ENCODE data around the gene SAG.
"Not testable (repeated sequence)": the region's sequence is repeated elsewhere in the genome, so short reads cannot be mapped to it uniquely, and the experiment has no call there.

DNA sequence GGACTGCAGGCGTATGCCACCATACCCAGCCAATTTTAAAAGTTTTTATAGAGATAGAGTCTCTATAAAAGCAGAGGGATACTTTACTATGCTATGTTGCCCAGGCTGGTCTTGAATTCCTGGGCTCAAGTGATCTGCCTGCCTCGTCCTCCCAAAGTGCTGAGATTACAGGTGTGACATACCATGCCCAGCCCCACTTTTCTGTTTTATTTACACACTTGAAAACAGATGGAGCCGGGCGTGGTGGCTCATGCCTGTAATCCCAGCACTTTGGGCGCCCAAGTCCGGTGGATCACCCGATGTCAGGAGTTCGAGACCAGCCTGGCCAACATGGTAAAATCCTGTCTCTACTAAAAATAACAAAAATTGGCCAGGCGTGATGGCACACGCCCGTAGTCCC, 67.2 kb downstream of the SAG start:
- TF ChIP-seq, protein P1, sequence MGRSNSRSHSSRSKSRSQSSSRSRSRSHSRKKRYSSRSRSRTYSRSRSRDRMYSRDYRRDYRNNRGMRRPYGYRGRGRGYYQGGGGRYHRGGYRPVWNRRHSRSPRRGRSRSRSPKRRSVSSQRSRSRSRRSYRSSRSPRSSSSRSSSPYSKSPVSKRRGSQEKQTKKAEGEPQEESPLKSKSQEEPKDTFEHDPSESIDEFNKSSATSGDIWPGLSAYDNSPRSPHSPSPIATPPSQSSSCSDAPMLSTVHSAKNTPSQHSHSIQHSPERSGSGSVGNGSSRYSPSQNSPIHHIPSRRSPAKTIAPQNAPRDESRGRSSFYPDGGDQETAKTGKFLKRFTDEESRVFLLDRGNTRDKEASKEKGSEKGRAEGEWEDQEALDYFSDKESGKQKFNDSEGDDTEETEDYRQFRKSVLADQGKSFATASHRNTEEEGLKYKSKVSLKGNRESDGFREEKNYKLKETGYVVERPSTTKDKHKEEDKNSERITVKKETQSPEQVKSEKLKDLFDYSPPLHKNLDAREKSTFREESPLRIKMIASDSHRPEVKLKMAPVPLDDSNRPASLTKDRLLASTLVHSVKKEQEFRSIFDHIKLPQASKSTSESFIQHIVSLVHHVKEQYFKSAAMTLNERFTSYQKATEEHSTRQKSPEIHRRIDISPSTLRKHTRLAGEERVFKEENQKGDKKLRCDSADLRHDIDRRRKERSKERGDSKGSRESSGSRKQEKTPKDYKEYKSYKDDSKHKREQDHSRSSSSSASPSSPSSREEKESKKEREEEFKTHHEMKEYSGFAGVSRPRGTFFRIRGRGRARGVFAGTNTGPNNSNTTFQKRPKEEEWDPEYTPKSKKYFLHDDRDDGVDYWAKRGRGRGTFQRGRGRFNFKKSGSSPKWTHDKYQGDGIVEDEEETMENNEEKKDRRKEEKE (IDR thresholded peaks at IDR 0.05): not testable (repeated sequence)
- TF ChIP-seq, protein P2, sequence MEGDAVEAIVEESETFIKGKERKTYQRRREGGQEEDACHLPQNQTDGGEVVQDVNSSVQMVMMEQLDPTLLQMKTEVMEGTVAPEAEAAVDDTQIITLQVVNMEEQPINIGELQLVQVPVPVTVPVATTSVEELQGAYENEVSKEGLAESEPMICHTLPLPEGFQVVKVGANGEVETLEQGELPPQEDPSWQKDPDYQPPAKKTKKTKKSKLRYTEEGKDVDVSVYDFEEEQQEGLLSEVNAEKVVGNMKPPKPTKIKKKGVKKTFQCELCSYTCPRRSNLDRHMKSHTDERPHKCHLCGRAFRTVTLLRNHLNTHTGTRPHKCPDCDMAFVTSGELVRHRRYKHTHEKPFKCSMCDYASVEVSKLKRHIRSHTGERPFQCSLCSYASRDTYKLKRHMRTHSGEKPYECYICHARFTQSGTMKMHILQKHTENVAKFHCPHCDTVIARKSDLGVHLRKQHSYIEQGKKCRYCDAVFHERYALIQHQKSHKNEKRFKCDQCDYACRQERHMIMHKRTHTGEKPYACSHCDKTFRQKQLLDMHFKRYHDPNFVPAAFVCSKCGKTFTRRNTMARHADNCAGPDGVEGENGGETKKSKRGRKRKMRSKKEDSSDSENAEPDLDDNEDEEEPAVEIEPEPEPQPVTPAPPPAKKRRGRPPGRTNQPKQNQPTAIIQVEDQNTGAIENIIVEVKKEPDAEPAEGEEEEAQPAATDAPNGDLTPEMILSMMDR (IDR thresholded peaks at IDR 0.05 in 2 of 3, conservative IDR thresholded peaks at IDR 0.05 in 1 of 3; ENCODE audit: control insufficient read depth in 2 of 3, extremely low read depth in 1 of 3, insufficient read depth in 1 of 3, low read depth in 3 of 3, low read length in 3 of 3): not testable (repeated sequence)
- not testable (repeated sequence) for TF ChIP-seq POLR2AphosphoS5 (IDR thresholded peaks at IDR 0.05; ENCODE audit: low read length); CEBPB (IDR thresholded peaks at IDR 0.05; ENCODE audit: borderline replicate concordance in 1 of 2, low read depth in 2 of 2, low read length in 2 of 2); SREBF2 (IDR thresholded peaks at IDR 0.05; ENCODE audit: low read length); BHLHE40 (IDR thresholded peaks at IDR 0.05; ENCODE audit: borderline replicate concordance in 1 of 2, low read depth in 2 of 2, low read length in 1 of 2); GABPA (IDR thresholded peaks at IDR 0.05; ENCODE audit: low read depth)
- TF ChIP-seq, protein P3, sequence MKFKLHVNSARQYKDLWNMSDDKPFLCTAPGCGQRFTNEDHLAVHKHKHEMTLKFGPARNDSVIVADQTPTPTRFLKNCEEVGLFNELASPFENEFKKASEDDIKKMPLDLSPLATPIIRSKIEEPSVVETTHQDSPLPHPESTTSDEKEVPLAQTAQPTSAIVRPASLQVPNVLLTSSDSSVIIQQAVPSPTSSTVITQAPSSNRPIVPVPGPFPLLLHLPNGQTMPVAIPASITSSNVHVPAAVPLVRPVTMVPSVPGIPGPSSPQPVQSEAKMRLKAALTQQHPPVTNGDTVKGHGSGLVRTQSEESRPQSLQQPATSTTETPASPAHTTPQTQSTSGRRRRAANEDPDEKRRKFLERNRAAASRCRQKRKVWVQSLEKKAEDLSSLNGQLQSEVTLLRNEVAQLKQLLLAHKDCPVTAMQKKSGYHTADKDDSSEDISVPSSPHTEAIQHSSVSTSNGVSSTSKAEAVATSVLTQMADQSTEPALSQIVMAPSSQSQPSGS (IDR thresholded peaks at IDR 0.05; ENCODE audit: low read length): not testable (repeated sequence)
